Measurements from ENCODE around the gene RABL6.
"Not testable (repeated sequence)": the region's sequence is repeated elsewhere in the genome, so short reads cannot be mapped to it uniquely, and the experiment has no call there.

GRCh38 chr9:136786983-136787382, 20.8 kb upstream of the RABL6 start:
- TF ChIP-seq, protein P1, sequence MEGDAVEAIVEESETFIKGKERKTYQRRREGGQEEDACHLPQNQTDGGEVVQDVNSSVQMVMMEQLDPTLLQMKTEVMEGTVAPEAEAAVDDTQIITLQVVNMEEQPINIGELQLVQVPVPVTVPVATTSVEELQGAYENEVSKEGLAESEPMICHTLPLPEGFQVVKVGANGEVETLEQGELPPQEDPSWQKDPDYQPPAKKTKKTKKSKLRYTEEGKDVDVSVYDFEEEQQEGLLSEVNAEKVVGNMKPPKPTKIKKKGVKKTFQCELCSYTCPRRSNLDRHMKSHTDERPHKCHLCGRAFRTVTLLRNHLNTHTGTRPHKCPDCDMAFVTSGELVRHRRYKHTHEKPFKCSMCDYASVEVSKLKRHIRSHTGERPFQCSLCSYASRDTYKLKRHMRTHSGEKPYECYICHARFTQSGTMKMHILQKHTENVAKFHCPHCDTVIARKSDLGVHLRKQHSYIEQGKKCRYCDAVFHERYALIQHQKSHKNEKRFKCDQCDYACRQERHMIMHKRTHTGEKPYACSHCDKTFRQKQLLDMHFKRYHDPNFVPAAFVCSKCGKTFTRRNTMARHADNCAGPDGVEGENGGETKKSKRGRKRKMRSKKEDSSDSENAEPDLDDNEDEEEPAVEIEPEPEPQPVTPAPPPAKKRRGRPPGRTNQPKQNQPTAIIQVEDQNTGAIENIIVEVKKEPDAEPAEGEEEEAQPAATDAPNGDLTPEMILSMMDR (IDR thresholded peaks at IDR 0.05) = not testable (repeated sequence)
- TF ChIP-seq EZH2, EZH2phosphoT487 (IDR thresholded peaks at IDR 0.05): not testable (repeated sequence)

Data from neural progenitor cell (in vitro differentiated cells).